ENCODE results near the gene LATS1.
A peak's percentile ranks its signal among the peaks of the same experiment; 100 is the strongest.

Gene LATS1

DNA sequence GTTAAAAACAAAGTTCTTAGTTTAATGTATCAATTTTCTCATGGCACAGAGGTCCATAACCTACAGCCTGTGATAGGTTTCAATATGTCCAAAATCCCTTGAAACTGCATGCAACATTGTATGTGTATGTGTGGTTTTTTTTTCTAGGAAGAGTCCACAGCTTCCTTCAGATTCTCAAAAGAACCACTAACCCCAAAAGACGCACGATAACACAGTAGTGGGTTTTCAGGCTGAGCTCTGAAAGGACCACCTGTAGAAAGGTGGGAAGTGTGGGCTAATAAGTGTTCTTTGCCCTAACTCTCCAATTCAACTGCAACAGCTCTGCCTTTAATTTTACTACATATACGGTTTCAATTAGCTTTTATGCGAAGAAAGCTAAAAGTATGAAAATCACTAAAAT is 57.9 kb downstream of the LATS1 start:
- Histone ChIP-seq H2AFZ (ENCODE audit: low read length, unreplicated experiment) (no peak overlapping the region), H3K4me3 (ENCODE audit: low read depth, low read length) (no peak overlapping the region), H3K36me3 (ENCODE audit: insufficient read depth, low read length) (peaks cover 16% of the 10 kb centered on the region), H3K27me3 (ENCODE audit: insufficient read depth, low read length) (no peaks in the 10 kb centered on the region), H3K4me1 (ENCODE audit: control insufficient read depth, insufficient read depth, low read length, unreplicated experiment) (no peaks in the 10 kb centered on the region), H3K27ac (ENCODE audit: low read depth, low read length) (no peak overlapping the region), H3K79me2 (ENCODE audit: control insufficient read depth, insufficient read depth, low read length, unreplicated experiment) (no peaks in the 10 kb centered on the region)

GRCh38 chr6:149657441-149657840 is 60.5 kb downstream of the LATS1 start:
- H2AFZ ChIP-seq (ENCODE audit: low read length, unreplicated experiment) = no peak overlapping the region
- H3K79me2 ChIP-seq (ENCODE audit: control insufficient read depth, insufficient read depth, low read length, unreplicated experiment) = no peaks in the 10 kb centered on the region
- no peak overlapping the region for H3K4me3 ChIP-seq (ENCODE audit: low read depth, low read length)
- H3K27ac ChIP-seq (ENCODE audit: low read depth, low read length) = no peak overlapping the region
- H3K27me3 ChIP-seq (ENCODE audit: insufficient read depth, low read length) = no peaks in the 10 kb centered on the region
- no peaks in the 10 kb centered on the region for H3K4me1 ChIP-seq (ENCODE audit: control insufficient read depth, insufficient read depth, low read length, unreplicated experiment)
- H3K36me3 ChIP-seq (ENCODE audit: insufficient read depth, low read length) = peaks cover 13% of the 10 kb centered on the region

DNA sequence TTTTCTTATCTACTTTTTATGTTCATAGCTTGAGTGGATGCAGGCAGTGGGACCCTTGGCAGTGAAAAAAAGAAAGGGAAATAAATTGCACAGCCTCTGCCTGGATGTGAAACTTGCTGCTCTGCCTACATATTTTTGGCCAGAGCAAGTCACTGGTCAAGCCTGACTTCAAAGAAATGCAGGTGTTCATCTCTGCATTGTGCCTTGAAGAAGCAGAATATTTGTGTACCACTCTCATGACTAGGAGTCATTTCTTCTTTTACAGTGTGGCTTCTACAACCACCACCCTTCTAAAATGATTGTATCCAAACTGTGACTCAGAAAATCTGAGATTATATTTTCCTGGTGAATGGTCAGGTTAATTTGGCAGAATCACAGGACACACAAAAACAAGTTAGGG is 66.8 kb downstream of the LATS1 start:
- Histone ChIP-seq H3K4me3 (ENCODE audit: low read depth, low read length) (no peak overlapping the region), H2AFZ (ENCODE audit: low read length, unreplicated experiment) (no peak overlapping the region), H3K27ac (ENCODE audit: low read depth, low read length) (no peak overlapping the region), H3K27me3 (ENCODE audit: insufficient read depth, low read length) (no peaks in the 10 kb centered on the region), H3K36me3 (ENCODE audit: insufficient read depth, low read length) (no peaks in the 10 kb centered on the region), H3K79me2 (ENCODE audit: control insufficient read depth, insufficient read depth, low read length, unreplicated experiment) (peaks cover 17% of the 10 kb centered on the region), H3K4me1 (ENCODE audit: control insufficient read depth, insufficient read depth, low read length, unreplicated experiment) (peaks cover 9% of the 10 kb centered on the region)

DNA sequence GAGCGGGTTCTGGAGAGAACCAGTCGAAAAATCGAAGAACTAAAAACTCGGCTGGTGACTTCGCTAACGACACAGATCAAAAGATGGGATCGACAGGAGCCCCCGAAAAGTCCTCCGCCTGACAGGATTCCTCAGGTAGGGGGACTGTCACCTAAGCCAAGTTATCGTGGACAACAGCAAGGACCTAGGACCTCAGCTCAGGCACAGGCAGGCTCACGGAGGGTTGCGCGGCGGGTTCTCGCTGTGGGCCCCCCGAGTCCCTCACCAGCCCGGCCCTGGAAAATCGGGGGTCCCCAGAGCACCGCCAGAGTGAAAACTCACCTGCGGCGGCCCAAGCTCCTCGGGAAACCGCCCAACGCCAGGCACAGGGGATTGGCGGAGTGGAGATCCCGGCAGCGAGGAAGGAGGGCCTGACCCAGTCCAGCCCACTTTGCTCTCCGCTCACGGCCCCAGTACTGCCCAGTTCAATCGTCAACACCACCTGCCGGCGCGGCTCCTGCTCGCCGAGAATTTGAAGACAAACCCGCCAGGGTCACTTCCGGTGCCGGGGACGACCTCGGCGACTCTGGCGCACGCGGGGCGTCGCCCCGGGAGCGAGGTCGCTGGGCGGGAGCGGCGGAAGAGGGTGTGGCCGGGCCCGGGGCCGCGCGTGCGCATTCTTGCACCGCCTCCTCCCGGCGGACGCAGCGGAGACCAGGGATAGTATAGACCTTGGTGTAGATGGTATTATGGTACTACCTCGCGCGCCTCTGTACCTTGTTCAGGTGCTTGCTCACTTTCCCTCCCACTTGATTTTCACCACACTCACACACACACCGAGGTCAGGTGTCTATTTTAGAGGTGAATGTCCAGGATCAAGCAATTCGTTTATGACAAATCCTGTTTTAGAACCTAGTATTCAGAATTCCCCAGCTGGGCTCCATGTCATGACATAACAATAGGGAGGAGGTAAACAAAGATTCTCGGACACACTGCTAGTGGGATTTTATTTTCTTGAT is 69.5 kb downstream of the LATS1 start, which contains the start of gene KATNA1:
Gene KATNA1, minus strand, starts transcription at position 567 of the 998 bp plus-strand sequence. CDS start 10,167 bp downstream, outside the sequence.
- no peaks in the 10 kb centered on the region for H3K27me3 ChIP-seq (ENCODE audit: insufficient read depth, low read length)
- H3K27ac ChIP-seq (ENCODE audit: low read depth, low read length) = peak within 1 kb of the TSS; percentile 26; the same call in 1 of the 2 replicates
- peaks cover 37% of the 10 kb centered on the region for H3K79me2 ChIP-seq (ENCODE audit: control insufficient read depth, insufficient read depth, low read length, unreplicated experiment)
- H3K4me3 ChIP-seq (ENCODE audit: low read depth, low read length) = peak within 1 kb of the TSS; percentile 87
- H3K4me1 ChIP-seq (ENCODE audit: control insufficient read depth, insufficient read depth, low read length, unreplicated experiment) = peaks cover 16% of the 10 kb centered on the region
- H3K36me3 ChIP-seq (ENCODE audit: insufficient read depth, low read length) = no peaks in the 10 kb centered on the region
- H2AFZ ChIP-seq (ENCODE audit: low read length, unreplicated experiment) = peak within 1 kb of the TSS; percentile 98

GRCh38 chr6:149646599-149646998 is 71.3 kb downstream of the LATS1 start:
- Histone ChIP-seq H3K36me3 (ENCODE audit: insufficient read depth, low read length) (no peaks in the 10 kb centered on the region), H3K4me3 (ENCODE audit: low read depth, low read length) (peak overlapping the region; percentile 87), H3K79me2 (ENCODE audit: control insufficient read depth, insufficient read depth, low read length, unreplicated experiment) (peaks cover 51% of the 10 kb centered on the region), H3K27ac (ENCODE audit: low read depth, low read length) (peak overlapping the region; percentile 30; the same call in 1 of the 2 replicates), H3K4me1 (ENCODE audit: control insufficient read depth, insufficient read depth, low read length, unreplicated experiment) (peaks cover 16% of the 10 kb centered on the region), H2AFZ (ENCODE audit: low read length, unreplicated experiment) (no peak overlapping the region), H3K27me3 (ENCODE audit: insufficient read depth, low read length) (no peaks in the 10 kb centered on the region)

DNA sequence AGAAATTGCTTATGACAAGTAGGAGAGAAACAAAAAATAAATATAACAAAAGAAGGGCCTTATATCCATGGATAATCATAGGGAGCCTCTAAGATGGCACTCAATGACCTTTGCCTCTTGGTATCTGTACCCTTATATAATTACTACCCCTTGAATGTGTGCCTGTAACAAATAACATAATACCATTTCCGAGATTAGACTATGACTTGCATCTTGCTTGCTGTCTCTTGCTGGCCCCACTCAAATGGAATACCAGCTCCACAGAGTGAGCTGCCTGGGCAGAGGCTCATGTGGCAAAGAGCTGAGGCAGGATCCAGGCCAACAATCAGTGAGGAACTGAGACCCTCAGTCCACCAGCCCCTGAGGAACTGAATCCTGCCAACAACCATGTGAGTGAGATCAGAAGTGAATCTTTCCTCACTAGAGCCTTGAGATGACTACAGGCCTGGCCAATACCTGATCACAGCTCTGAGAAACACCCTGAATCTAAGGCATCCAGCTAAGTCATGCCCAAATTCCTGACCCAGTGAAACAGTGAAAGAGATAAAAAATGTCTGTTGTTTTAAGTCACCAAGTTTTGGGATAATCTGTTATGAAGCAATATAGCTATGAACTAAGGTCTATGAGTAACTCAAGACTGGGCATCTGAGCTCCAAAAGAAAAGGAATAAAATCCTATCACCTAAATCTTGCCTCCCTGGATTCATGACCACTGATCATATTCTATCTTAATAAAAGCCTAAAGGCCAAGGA is 74.9 kb downstream of the LATS1 start:
- Histone ChIP-seq H3K4me3 (ENCODE audit: low read depth, low read length) (no peak overlapping the region), H3K79me2 (ENCODE audit: control insufficient read depth, insufficient read depth, low read length, unreplicated experiment) (peaks cover 56% of the 10 kb centered on the region), H2AFZ (ENCODE audit: low read length, unreplicated experiment) (no peak overlapping the region), H3K36me3 (ENCODE audit: insufficient read depth, low read length) (0 out of 2 replicates have a peak, but pooled peaks cover 3% of the 10 kb centered on the region), H3K4me1 (ENCODE audit: control insufficient read depth, insufficient read depth, low read length, unreplicated experiment) (peaks cover 16% of the 10 kb centered on the region), H3K27me3 (ENCODE audit: insufficient read depth, low read length) (no peaks in the 10 kb centered on the region), H3K27ac (ENCODE audit: low read depth, low read length) (no peak overlapping the region)

- Histone ChIP-seq H3K36me3 (ENCODE audit: insufficient read depth, low read length) (0 out of 2 replicates have a peak, but pooled peaks cover 10% of the 10 kb centered on the region), H3K4me3 (ENCODE audit: low read depth, low read length) (no peak overlapping the region), H3K79me2 (ENCODE audit: control insufficient read depth, insufficient read depth, low read length, unreplicated experiment) (peaks cover 5% of the 10 kb centered on the region), H2AFZ (ENCODE audit: low read length, unreplicated experiment) (no peak overlapping the region), H3K27ac (ENCODE audit: low read depth, low read length) (no peak overlapping the region), H3K27me3 (ENCODE audit: insufficient read depth, low read length) (no peaks in the 10 kb centered on the region), H3K4me1 (ENCODE audit: control insufficient read depth, insufficient read depth, low read length, unreplicated experiment) (no peaks in the 10 kb centered on the region)
Observed at GRCh38 chr6:149636124-149636523, 81.8 kb downstream of the LATS1 start.

GRCh38 chr6:149634315-149634714 is 83.6 kb downstream of the LATS1 start:
- H2AFZ ChIP-seq (ENCODE audit: low read length, unreplicated experiment) = no peak overlapping the region
- H3K27me3 ChIP-seq (ENCODE audit: insufficient read depth, low read length) = no peaks in the 10 kb centered on the region
- H3K79me2 ChIP-seq (ENCODE audit: control insufficient read depth, insufficient read depth, low read length, unreplicated experiment) = peaks cover 2% of the 10 kb centered on the region
- no peak overlapping the region for H3K27ac ChIP-seq (ENCODE audit: low read depth, low read length)
- H3K4me3 ChIP-seq (ENCODE audit: low read depth, low read length) = no peak overlapping the region
- H3K36me3 ChIP-seq (ENCODE audit: insufficient read depth, low read length) = 0 out of 2 replicates have a peak, but pooled peaks cover 10% of the 10 kb centered on the region
- no peaks in the 10 kb centered on the region for H3K4me1 ChIP-seq (ENCODE audit: control insufficient read depth, insufficient read depth, low read length, unreplicated experiment)

DNA sequence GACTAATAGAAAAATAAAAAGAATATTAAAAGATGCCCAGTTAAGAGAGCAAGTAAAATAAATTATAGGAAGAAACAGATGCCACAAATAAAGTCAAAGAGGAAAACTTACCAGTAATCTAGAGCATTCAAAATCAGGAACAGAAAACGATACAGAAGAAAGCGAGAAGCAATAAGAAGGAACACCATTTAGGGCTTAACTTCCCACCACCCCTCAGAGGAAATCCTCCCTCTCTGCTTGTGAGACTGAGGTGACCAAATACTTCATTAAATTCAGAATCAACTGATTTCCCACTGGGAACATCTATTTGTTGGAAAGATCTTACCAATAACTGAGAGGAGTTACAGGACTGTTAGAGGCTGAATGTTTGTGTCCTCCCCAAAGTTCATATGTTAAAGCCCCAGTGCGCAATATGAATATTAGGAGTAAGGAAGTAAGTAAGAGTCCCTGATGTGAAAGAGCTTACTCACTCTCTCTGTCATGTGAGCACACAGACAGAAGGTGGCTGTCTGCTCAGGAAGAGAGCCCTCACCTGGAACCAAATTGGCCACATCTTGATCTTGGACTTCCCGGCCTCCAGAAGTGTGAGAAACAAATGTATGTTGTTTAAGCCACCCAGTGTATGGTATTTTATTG is 88.9 kb downstream of the LATS1 start:
- no peaks in the 10 kb centered on the region for H3K27me3 ChIP-seq (ENCODE audit: insufficient read depth, low read length)
- H3K36me3 ChIP-seq (ENCODE audit: insufficient read depth, low read length) = peaks cover under 1% of the 10 kb centered on the region; the same call in 1 of the 2 replicates
- H2AFZ ChIP-seq (ENCODE audit: low read length, unreplicated experiment) = no peak overlapping the region
- no peak overlapping the region for H3K27ac ChIP-seq (ENCODE audit: low read depth, low read length)
- H3K4me3 ChIP-seq (ENCODE audit: low read depth, low read length) = no peak overlapping the region
- H3K4me1 ChIP-seq (ENCODE audit: control insufficient read depth, insufficient read depth, low read length, unreplicated experiment) = no peaks in the 10 kb centered on the region
- no peaks in the 10 kb centered on the region for H3K79me2 ChIP-seq (ENCODE audit: control insufficient read depth, insufficient read depth, low read length, unreplicated experiment)

DNA sequence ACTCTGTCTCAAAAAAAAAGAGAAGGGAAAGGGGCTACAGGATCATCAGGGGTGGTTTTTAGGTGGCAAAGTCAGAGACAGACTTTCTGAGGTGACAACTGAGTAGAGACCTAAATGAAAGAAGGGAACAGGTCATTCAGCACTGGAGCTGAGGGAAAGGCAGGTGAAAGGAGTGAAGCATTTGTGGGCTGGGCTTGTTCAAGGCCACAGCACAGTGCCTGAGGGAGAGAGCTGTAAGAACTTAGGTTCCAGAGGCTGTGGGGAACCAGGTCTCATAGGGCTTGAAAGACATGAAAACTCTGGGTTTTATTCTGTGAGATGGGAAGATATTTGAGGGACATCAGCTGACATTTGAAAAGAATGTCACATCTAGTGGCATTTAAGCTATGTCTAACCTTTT is 90.2 kb downstream of the LATS1 start:
- no peak overlapping the region for H2AFZ ChIP-seq (ENCODE audit: low read length, unreplicated experiment)
- no peaks in the 10 kb centered on the region for H3K79me2 ChIP-seq (ENCODE audit: control insufficient read depth, insufficient read depth, low read length, unreplicated experiment)
- H3K4me3 ChIP-seq (ENCODE audit: low read depth, low read length) = no peak overlapping the region
- H3K27me3 ChIP-seq (ENCODE audit: insufficient read depth, low read length) = no peaks in the 10 kb centered on the region
- H3K4me1 ChIP-seq (ENCODE audit: control insufficient read depth, insufficient read depth, low read length, unreplicated experiment) = no peaks in the 10 kb centered on the region
- peaks cover 7% of the 10 kb centered on the region for H3K36me3 ChIP-seq (ENCODE audit: insufficient read depth, low read length)
- no peak overlapping the region for H3K27ac ChIP-seq (ENCODE audit: low read depth, low read length)
